Epithelial cell of umbilical artery (primary cell): ENCODE results near the gene HM13. TPM values are rescaled to one million over a fixed set of nuclear protein-coding genes. Genes with fewer than 3 reads are reported as not detected.

Experiments used
- total RNA-seq: library from RNA; depleted of rRNA; stranded (reverse); fragments of >200 nt; gene quantifications from 2 replicates; pipeline ENCODE4 v1.2.3, GENCODE V29; 2014

The HM13 gene
- total RNA-seq = 42.4 and 47.7 TPM in 2 replicates

GRCh38 chr20:31514154-31515071, at the start of gene HM13:
Gene HM13 (plus strand): TSS chr20:31514442. CDS start chr20:31514552, 110 bp downstream.

GRCh38 chr20:31474758-31475427, 39.3 kb upstream of the HM13 start, which contains the start of the genes DEFB124 and REM1:
Gene DEFB124 (minus strand): TSS chr20:31475127. CDS start chr20:31473013, 2,114 bp downstream.
Gene REM1 (plus strand): TSS chr20:31475288. CDS start chr20:31476446, 1,158 bp downstream.

GRCh38 chr20:31605031-31605901, 91.0 kb downstream of the HM13 start, which contains the start of gene ID1:
Gene ID1 (plus strand): TSS chr20:31605289. CDS start chr20:31605388, 99 bp downstream.

Other genes starting within 250 kb of the HM13 start
- not detected in 2 replicates for gene DEFB116, start 205.9 kb upstream of the HM13 start, total RNA-seq
- gene DEFB118, start 145.8 kb upstream of the HM13 start, total RNA-seq = not detected in 2 replicates
- gene DEFB119, start 123.9 kb upstream of the HM13 start, total RNA-seq = not detected in 2 replicates
- gene DEFB121, start 108.2 kb upstream of the HM13 start, total RNA-seq = not detected in 2 replicates
- not detected in 2 replicates for gene DEFB123, start 73.8 kb upstream of the HM13 start, total RNA-seq
- gene DEFB124, start 39.3 kb upstream of the HM13 start, total RNA-seq = not detected in 2 replicates
- gene REM1, start 39.2 kb upstream of the HM13 start, total RNA-seq = not detected in 2 replicates
- 66.0 and 150 TPM in 2 replicates for gene ID1, start 90.8 kb downstream of the HM13 start, total RNA-seq
- gene COX4I2, start 123.5 kb downstream of the HM13 start, total RNA-seq = not detected in 2 replicates
- 44.2 and 62.3 TPM in 2 replicates for gene BCL2L1, start 208.4 kb downstream of the HM13 start, total RNA-seq
- 45.8 and 58.2 TPM in 2 replicates for gene TPX2, start 224.8 kb downstream of the HM13 start, total RNA-seq